GM12865 (cell line): Measurements from ENCODE around the gene SECISBP2L.
"Not testable (repeated sequence)": the region's sequence is repeated elsewhere in the genome, so short reads cannot be mapped to it uniquely, and the experiment has no call there.

ENCODE experiments used
- DNase-seq: peaks from one replicate; pipeline ENCODE4 v3.0.0; 2010; ENCODE audit warnings: low read depth
- H3K4me3 ChIP-seq: 2 replicates; pipeline ENCODE4 v1.5.1; 2011; ENCODE audit warnings: mild to moderate bottlenecking, low read depth, low read length, control low read depth
- CTCF ChIP-seq: IDR thresholded peaks from 2 replicates; pipeline ENCODE4 v1.5.1; 2011; ENCODE audit warnings: low read length, control low read depth, low read depth, inconsistent platforms; ENCODE audit not compliant: insufficient read depth; ENCODE audit errors: missing control alignments

SECISBP2L gene

GRCh38 chr15:49084285-49084570 is 38.0 kb upstream of the SECISBP2L start:
- no peak overlapping the region for H3K4me3 ChIP-seq
- no peak for TF ChIP-seq CTCF
- DNase-seq, result no peak

- no peak for DNase-seq
- no peak overlapping the region for H3K4me3 ChIP-seq
- no peak for TF ChIP-seq CTCF
Observed at GRCh38 chr15:49083401-49084284, 37.4 kb upstream of the SECISBP2L start.

- no peak for DNase-seq
- no peak overlapping the region for H3K4me3 ChIP-seq
- no peak for TF ChIP-seq CTCF
Observed at GRCh38 chr15:49082960-49083359, 36.7 kb upstream of the SECISBP2L start.

GRCh38 chr15:49079340-49080039 is 33.2 kb upstream of the SECISBP2L start:
- DNase-seq, result no peak
- no peak for TF ChIP-seq CTCF
- H3K4me3 ChIP-seq, result no peak overlapping the region

- DNase-seq, result no peak
- H3K4me3 ChIP-seq, result no peak overlapping the region
- no peak for TF ChIP-seq CTCF
Observed at GRCh38 chr15:49075881-49076280, 29.6 kb upstream of the SECISBP2L start.

GRCh38 chr15:49074589-49075287 is 28.5 kb upstream of the SECISBP2L start:
- H3K4me3 ChIP-seq, result not testable (repeated sequence)

GRCh38 chr15:49066372-49066771 is 20.1 kb upstream of the SECISBP2L start:
- no peak for TF ChIP-seq CTCF

More at GRCh38 chr15:49074589-49075287, 28.5 kb upstream of the SECISBP2L start:
- DNase-seq, result not testable (repeated sequence)

More at GRCh38 chr15:49066372-49066771, 20.1 kb upstream of the SECISBP2L start:
- DNase-seq, result no peak
- no peak overlapping the region for H3K4me3 ChIP-seq
